ENCODE data around the gene ZBTB3. TPM values are rescaled to one million over a fixed set of nuclear protein-coding genes. Genes with fewer than 3 reads are reported as not detected.

The ZBTB3 gene
- total and polyA plus RNA-seq, 2 of the 13 experiments (the other 11 are each of a cell fraction or from before 2014, with no cell fraction given) = 3.4 to 5.2 TPM

DNA sequence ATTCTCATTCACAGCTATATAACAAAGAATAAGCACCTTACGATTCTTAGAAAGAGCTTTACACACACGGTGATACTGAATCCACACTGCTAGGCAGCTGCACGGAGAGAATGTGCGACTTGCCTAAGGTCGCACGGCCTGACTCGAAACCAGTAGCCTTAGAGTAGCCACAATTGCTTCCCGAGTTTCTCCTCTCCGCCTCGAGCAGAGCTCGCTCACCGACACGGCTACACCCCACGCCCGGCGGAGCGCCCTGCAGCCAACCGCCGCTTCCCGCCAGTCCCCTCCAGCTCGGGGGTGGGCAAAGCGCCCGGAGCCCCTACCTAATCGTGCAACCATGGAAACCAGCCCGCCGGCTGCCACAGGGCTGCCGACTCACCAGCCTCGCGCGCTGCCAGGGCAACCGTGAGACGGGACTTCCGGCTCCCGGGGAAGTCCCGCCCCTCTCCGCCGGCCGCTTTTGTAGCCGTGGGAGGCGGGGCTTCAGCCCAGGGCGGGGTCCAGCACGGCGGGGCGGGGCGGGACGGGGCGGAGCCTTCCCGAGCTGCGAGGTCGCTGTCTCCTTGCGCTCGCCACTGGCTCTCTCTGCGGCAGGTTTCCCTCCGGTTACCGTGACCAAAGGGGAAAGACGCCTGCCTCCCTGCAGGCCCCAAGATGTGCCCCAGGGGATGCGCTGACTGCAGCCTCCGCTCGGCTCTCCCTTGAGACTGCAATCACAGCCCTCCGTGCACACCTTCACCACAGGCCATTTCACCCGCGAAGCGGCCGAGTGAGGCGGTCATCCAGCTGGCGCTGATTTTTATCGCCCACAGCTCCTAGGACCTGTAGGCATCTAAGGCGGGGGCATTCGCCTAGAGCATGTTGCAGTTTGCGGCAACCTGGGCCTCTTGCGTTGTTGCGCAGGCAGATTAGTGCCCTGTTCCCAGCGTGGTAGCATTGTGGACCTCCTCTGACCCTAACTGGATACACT is 47.8 kb downstream of the ZBTB3 start (continued):
- TF ChIP-seq HNF4A (CRISPR knock-in tag; IDR thresholded peaks at IDR 0.05) = no peak
- no peak for TF ChIP-seq ZNF674 (CRISPR knock-in tag; IDR thresholded peaks at IDR 0.05; ENCODE audit: low read depth)
- TF ChIP-seq, protein P1, sequence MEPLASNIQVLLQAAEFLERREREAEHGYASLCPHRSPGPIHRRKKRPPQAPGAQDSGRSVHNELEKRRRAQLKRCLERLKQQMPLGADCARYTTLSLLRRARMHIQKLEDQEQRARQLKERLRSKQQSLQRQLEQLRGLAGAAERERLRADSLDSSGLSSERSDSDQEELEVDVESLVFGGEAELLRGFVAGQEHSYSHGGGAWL (CRISPR knock-in tag; IDR thresholded peaks at IDR 0.05) = peak; percentile 67; the same call in 1 of the 2 replicates
- no peak for TF ChIP-seq SETDB1 (CRISPR knock-in tag; IDR thresholded peaks at IDR 0.05; ENCODE audit: borderline replicate concordance)
- TF ChIP-seq REL (CRISPR knock-in tag; conservative IDR thresholded peaks at IDR 0.05) = 0 out of 2 replicates have a peak, but pooled peaks have one; percentile 47
- no peak for TF ChIP-seq CBFB (CRISPR knock-in tag; IDR thresholded peaks at IDR 0.05)
- no peak for TF ChIP-seq SYNCRIP (IDR thresholded peaks at IDR 0.05; ENCODE audit: insufficient read depth, low read depth, low read length)
- no peak for TF ChIP-seq KDM1A (CRISPR knock-in tag; IDR thresholded peaks at IDR 0.05)
- TF ChIP-seq, protein P2, sequence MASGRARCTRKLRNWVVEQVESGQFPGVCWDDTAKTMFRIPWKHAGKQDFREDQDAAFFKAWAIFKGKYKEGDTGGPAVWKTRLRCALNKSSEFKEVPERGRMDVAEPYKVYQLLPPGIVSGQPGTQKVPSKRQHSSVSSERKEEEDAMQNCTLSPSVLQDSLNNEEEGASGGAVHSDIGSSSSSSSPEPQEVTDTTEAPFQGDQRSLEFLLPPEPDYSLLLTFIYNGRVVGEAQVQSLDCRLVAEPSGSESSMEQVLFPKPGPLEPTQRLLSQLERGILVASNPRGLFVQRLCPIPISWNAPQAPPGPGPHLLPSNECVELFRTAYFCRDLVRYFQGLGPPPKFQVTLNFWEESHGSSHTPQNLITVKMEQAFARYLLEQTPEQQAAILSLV (CRISPR knock-in tag; IDR thresholded peaks at IDR 0.05; ENCODE audit: borderline replicate concordance) = 0 out of 2 replicates have a peak, but pooled peaks have one; percentile 51
- TF ChIP-seq, protein P3, sequence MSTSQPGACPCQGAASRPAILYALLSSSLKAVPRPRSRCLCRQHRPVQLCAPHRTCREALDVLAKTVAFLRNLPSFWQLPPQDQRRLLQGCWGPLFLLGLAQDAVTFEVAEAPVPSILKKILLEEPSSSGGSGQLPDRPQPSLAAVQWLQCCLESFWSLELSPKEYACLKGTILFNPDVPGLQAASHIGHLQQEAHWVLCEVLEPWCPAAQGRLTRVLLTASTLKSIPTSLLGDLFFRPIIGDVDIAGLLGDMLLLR (CRISPR knock-in tag; IDR thresholded peaks at IDR 0.05) = no peak
- no peak for TF ChIP-seq ONECUT2 (CRISPR knock-in tag; IDR thresholded peaks at IDR 0.05)
- no peak for TF ChIP-seq ZZZ3 (CRISPR knock-in tag; IDR thresholded peaks at IDR 0.05; ENCODE audit: borderline replicate concordance)
- no peak for TF ChIP-seq ZNF652 (CRISPR knock-in tag; IDR thresholded peaks at IDR 0.05; ENCODE audit: borderline replicate concordance, low read depth)
- no peak; the same call in 1 of the 2 replicates for TF ChIP-seq TARDBP (CRISPR knock-in tag; IDR thresholded peaks at IDR 0.05)
- TF ChIP-seq, protein P4, sequence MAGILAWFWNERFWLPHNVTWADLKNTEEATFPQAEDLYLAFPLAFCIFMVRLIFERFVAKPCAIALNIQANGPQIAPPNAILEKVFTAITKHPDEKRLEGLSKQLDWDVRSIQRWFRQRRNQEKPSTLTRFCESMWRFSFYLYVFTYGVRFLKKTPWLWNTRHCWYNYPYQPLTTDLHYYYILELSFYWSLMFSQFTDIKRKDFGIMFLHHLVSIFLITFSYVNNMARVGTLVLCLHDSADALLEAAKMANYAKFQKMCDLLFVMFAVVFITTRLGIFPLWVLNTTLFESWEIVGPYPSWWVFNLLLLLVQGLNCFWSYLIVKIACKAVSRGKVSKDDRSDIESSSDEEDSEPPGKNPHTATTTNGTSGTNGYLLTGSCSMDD (CRISPR knock-in tag; IDR thresholded peaks at IDR 0.05) = no peak
- no peak for TF ChIP-seq BRCA1 (CRISPR knock-in tag; IDR thresholded peaks at IDR 0.05)
- TF ChIP-seq, protein P5, sequence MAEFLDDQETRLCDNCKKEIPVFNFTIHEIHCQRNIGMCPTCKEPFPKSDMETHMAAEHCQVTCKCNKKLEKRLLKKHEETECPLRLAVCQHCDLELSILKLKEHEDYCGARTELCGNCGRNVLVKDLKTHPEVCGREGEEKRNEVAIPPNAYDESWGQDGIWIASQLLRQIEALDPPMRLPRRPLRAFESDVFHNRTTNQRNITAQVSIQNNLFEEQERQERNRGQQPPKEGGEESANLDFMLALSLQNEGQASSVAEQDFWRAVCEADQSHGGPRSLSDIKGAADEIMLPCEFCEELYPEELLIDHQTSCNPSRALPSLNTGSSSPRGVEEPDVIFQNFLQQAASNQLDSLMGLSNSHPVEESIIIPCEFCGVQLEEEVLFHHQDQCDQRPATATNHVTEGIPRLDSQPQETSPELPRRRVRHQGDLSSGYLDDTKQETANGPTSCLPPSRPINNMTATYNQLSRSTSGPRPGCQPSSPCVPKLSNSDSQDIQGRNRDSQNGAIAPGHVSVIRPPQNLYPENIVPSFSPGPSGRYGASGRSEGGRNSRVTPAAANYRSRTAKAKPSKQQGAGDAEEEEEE (CRISPR knock-in tag; IDR thresholded peaks at IDR 0.05; ENCODE audit: borderline replicate concordance) = no peak
- TF ChIP-seq SUZ12 (IDR thresholded peaks at IDR 0.05; ENCODE audit: low read depth, low read length) = no peak
- TF ChIP-seq, protein P6, sequence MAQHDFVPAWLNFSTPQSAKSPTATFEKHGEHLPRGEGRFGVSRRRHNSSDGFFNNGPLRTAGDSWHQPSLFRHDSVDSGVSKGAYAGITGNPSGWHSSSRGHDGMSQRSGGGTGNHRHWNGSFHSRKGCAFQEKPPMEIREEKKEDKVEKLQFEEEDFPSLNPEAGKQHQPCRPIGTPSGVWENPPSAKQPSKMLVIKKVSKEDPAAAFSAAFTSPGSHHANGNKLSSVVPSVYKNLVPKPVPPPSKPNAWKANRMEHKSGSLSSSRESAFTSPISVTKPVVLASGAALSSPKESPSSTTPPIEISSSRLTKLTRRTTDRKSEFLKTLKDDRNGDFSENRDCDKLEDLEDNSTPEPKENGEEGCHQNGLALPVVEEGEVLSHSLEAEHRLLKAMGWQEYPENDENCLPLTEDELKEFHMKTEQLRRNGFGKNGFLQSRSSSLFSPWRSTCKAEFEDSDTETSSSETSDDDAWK (CRISPR knock-in tag; IDR thresholded peaks at IDR 0.05) = no peak
- peak; percentile 85 for TF ChIP-seq AGO1 (IDR thresholded peaks at IDR 0.05; ENCODE audit: low read depth, low read length, poor library complexity, severe bottlenecking)
- TF ChIP-seq, protein P7, sequence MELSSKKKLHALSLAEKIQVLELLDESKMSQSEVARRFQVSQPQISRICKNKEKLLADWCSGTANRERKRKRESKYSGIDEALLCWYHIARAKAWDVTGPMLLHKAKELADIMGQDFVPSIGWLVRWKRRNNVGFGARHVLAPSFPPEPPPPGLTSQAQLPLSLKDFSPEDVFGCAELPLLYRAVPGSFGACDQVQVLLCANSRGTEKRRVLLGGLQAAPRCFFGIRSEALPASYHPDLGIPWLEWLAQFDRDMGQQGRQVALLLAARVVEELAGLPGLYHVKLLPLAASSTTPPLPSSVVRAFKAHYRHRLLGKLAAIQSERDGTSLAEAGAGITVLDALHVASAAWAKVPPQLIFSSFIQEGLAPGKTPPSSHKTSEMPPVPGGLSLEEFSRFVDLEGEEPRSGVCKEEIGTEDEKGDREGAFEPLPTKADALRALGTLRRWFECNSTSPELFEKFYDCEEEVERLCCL (CRISPR knock-in tag; IDR thresholded peaks at IDR 0.05; ENCODE audit: borderline replicate concordance) = no peak; the same call in 1 of the 2 replicates
